Suprapubic skin (tissue), 4 donors: ENCODE data around the gene PTPRM.

Experiments
- EP300 ChIP-seq: sonication (generic); formaldehyde crosslinking; IDR thresholded peaks from one replicate; pipeline ENCODE4 v1.6.1; 2017; ENCODE audit warnings: antibody characterized with exemption
- POLR2AphosphoS5 ChIP-seq, 3 donors: sonication (generic); formaldehyde crosslinking; IDR thresholded peaks; one replicate each; pipeline ENCODE4 v1.6.1; 2017; ENCODE audit warnings: antibody characterized with exemption in 3 of 3
- TF ChIP-seq, protein P1 (sequence below), 2 donors: fragments of 200-600 bp in 1 of 2; fragments of 450-650 bp in 1 of 2; sonication (generic) in 1 of 2; IDR thresholded peaks; one replicate each; pipeline ENCODE4 v1.5.1; 2016 to 2019; ENCODE audit warnings: antibody characterized with exemption in 2 of 2, mild to moderate bottlenecking in 1 of 2, moderate library complexity in 1 of 2

DNA sequence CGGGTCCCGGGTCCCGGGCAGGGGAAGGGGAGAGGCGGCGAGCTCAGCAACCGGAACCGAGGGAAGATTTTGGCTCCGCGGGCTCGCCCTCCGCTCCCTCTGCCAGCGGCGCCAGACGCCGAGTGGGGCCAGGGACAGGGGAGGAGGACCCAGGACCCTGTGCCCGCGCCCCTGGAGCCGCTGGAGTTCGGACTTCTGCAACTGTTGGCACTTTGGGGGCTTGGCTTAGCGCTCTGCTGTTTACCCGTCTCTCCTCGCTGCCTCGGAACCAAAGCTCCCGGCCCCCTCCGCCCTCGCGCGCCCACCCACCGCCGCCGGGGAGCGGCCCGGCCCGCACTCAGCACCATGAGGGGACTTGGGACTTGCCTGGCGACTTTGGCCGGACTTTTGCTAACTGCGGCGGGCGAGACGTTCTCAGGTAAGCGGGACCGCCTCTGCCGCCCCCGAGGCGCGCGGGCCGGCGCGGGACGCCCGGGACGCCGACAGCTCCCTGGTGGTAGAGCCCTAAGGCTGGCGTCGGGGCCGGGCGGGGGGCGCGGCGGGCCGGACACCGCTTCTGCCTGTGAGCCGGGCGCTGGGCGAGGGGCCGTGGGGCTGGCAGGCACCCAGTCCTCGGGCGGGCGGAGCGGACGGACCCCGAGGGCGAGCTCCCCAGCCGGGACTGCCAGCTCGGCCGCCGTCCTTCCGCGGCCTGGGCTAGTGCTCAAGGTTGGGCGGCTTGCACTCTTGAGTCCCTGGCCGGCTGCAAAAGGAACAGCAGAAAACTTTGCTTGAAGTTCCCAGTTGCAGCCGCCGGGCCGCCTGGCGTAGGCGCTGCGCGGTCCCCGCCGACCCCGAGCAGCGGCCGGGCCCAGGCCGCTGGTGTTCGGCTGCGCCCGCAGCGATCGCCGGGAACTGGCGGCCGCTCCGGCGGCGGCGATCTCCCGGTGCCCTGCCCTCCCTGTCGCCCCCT is 634 bp downstream of the PTPRM start:
- TF ChIP-seq, protein P1, sequence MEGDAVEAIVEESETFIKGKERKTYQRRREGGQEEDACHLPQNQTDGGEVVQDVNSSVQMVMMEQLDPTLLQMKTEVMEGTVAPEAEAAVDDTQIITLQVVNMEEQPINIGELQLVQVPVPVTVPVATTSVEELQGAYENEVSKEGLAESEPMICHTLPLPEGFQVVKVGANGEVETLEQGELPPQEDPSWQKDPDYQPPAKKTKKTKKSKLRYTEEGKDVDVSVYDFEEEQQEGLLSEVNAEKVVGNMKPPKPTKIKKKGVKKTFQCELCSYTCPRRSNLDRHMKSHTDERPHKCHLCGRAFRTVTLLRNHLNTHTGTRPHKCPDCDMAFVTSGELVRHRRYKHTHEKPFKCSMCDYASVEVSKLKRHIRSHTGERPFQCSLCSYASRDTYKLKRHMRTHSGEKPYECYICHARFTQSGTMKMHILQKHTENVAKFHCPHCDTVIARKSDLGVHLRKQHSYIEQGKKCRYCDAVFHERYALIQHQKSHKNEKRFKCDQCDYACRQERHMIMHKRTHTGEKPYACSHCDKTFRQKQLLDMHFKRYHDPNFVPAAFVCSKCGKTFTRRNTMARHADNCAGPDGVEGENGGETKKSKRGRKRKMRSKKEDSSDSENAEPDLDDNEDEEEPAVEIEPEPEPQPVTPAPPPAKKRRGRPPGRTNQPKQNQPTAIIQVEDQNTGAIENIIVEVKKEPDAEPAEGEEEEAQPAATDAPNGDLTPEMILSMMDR (IDR thresholded peaks at IDR 0.05): peak in 1 of 2 donors; percentile 27
- no peak for TF ChIP-seq EP300
- no peak for TF ChIP-seq POLR2AphosphoS5 (IDR thresholded peaks at IDR 0.05)
